K562 (cell line): Measurements from ENCODE around the gene IRF2BP1. TPM values are rescaled to one million over a fixed set of nuclear protein-coding genes. Genes with fewer than 3 reads are reported as not detected.

Source experiments
- AFF1 ChIP-seq, 2 experiments: fragments of 450-650 bp; IDR thresholded peaks; 2 replicates each; pipeline ENCODE4 v1.6.1; 2018; ENCODE audit warnings: mild to moderate bottlenecking in 2 of 2, low read depth in 1 of 2; ENCODE audit not compliant: partially characterized antibody in 2 of 2
- E2F4 ChIP-seq: sonication (generic); formaldehyde crosslinking; IDR thresholded peaks from 2 replicates; pipeline ENCODE4 v1.8.0; 2022; ENCODE audit warnings: mild to moderate bottlenecking, low read depth, missing genetic modification reagents
- ESRRA ChIP-seq: fragments of 450-650 bp; IDR thresholded peaks from 2 replicates; pipeline ENCODE4 v1.6.1; 2014; ENCODE audit warnings: low read depth, mild to moderate bottlenecking, moderate library complexity, borderline replicate concordance
- HNRNPK ChIP-seq: fragments of 200-400 bp; formaldehyde crosslinking; IDR thresholded peaks from one replicate; pipeline ENCODE4 v1.6.1; 2018; ENCODE audit warnings: mild to moderate bottlenecking, low read depth, low read length; ENCODE audit not compliant: poor library complexity, severe bottlenecking
- JUND ChIP-seq, 2 experiments: IDR thresholded peaks; 2 replicates in 1 of 2; 3 replicates in 1 of 2; pipeline ENCODE4 v1.6.1; 2011; ENCODE audit warnings: borderline replicate concordance in 2 of 2, low read depth in 2 of 2, low read length in 2 of 2, improper control_type of control experiment in 1 of 2, missing biosample characterization in 1 of 2, missing genetic modification characterization in 1 of 2, missing genetic modification reagents in 1 of 2
- KLF13 ChIP-seq: fragments of 450-650 bp; IDR thresholded peaks from 2 replicates; pipeline ENCODE4 v1.6.1; 2016; ENCODE audit warnings: missing genetic modification characterization, low read depth, mild to moderate bottlenecking, missing compliant biosample characterization, moderate library complexity, borderline replicate concordance
- NBN ChIP-seq: fragments of 450-650 bp; IDR thresholded peaks from 2 replicates; pipeline ENCODE4 v1.6.1; 2016; ENCODE audit warnings: low read depth, mild to moderate bottlenecking
- TAF7 ChIP-seq: fragments of 450-650 bp; IDR thresholded peaks from 2 replicates; pipeline ENCODE4 v1.6.1; 2016; ENCODE audit warnings: missing genetic modification characterization, missing compliant biosample characterization
- TCFL5 ChIP-seq: fragments of 250-450 bp; sonication (Bioruptor Pico); conservative IDR thresholded peaks from 2 replicates; pipeline ENCODE4 v1.6.1; 2021; ENCODE audit warnings: mild to moderate bottlenecking, moderate library complexity, matching md5 sums
- TOE1 ChIP-seq, 2 experiments: fragments of 450-650 bp in 1 of 2; sonication (generic) in 1 of 2; formaldehyde crosslinking in 1 of 2; IDR thresholded peaks; 2 replicates each; pipeline versions ENCODE4 v1.7.1 to v1.8.0; 2016 to 2022; ENCODE audit warnings: borderline replicate concordance in 2 of 2, mild to moderate bottlenecking in 2 of 2, antibody characterized with exemption in 1 of 2, inconsistent platforms in 1 of 2, low read depth in 1 of 2, missing genetic modification reagents in 1 of 2, moderate library complexity in 1 of 2
- polyA plus RNA-seq, 8 experiments: library from polyadenylated mRNA; depleted of rRNA in 4 of 8; stranded (reverse) in 5 of 8; unstranded in 3 of 8; fragments of >200 nt; fragmentation: Nextera tagmentation in 2 of 8; fragmentation: Illumina TruSeq in 1 of 8; extraction: Ambion mirVana in 2 of 8; extraction: Trizol in 1 of 8; gene quantifications; 2 replicates each; pipeline versions ENCODE4 v1.2.1 to v1.2.3, GENCODE V29; 2011 to 2014; ENCODE audit warnings: inconsistent platforms in 1 of 8, missing spikeins in 1 of 8
- total RNA-seq, 7 experiments: library from RNA; depleted of rRNA in 6 of 7; stranded (reverse); fragments of >200 nt in 6 of 7; fragmentation: Illumina TruSeq in 2 of 7; extraction: Trizol in 2 of 7; gene quantifications; 2 replicates each; pipeline versions ENCODE4 v1.2.1 to v1.2.3, GENCODE V29; 2011 to 2021; ENCODE audit warnings: low replicate concordance in 1 of 7
- TF ChIP-seq, protein P1 (sequence below): fragments of 250-450 bp; sonication (Bioruptor Pico); IDR thresholded peaks from 2 replicates; pipeline ENCODE4 v1.5.0; 2020; ENCODE audit warnings: mild to moderate bottlenecking, borderline replicate concordance
- TF ChIP-seq, protein P2 (sequence below): sonication (generic); formaldehyde crosslinking; IDR thresholded peaks from 2 replicates; pipeline ENCODE4 v1.8.1; 2023; ENCODE audit warnings: mild to moderate bottlenecking, missing genetic modification reagents, moderate library complexity
- TF ChIP-seq, protein P3 (sequence below), 3 experiments: IDR thresholded peaks in 2 of 3; conservative IDR thresholded peaks in 1 of 3; 2 replicates each; pipeline ENCODE4 v1.5.1; 2011 to 2012; ENCODE audit warnings: low read length in 3 of 3, mild to moderate bottlenecking in 3 of 3, control low read depth in 2 of 3, improper control_type of control experiment in 1 of 3, inconsistent platforms in 1 of 3, low read depth in 1 of 3, mixed read lengths in 1 of 3, moderate library complexity in 1 of 3; ENCODE audit not compliant: insufficient read depth in 2 of 3

Gene IRF2BP1
- total and polyA plus RNA-seq, 9 of the 15 experiments (the other 6 are each of a cell fraction or from before 2014, with no cell fraction given), result 0.61 to 35.9 (median 3.5) TPM

DNA sequence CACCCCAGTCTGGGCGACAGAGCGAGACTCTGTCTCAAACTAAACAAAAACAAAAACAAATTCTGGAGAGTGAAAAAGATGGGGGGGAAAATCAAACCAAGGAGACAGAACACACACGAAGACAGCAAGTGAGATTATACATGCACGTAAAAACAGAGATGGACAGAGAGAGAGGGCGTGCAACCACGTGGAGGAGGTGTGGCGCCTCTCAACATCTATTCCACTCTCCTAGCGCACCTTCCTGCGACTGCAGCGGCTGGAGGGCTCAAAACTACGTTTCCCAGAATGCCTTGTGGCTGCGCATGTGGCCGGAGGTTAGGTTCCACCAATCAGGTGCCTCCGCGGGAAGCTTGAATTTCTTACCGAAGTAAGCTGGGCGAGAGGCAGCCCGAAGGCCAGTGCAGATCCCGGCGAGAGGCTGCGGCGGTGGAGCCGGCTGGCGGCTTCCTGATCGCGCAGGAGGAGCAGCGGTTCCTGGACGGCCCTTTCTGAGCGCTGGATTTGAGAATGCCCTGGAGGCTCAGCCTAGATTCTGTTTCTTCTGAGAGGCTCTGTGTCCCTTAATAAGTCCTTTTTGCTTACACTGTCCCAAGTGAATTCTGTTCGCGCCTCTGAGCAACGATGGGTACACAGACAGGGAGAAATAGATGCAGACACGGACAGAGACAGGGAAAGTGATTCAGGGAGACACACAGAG, 41.8 kb upstream of the IRF2BP1 start (continued):
- TF ChIP-seq TOE1 (IDR thresholded peaks at IDR 0.05; ENCODE audit: borderline replicate concordance) (0 out of 2 replicates have a peak, but pooled peaks have one; percentile 9), TOE1 (CRISPR knock-in tag; IDR thresholded peaks at IDR 0.05; ENCODE audit: borderline replicate concordance, low read depth) (no peak), TAF7 (tag) (no peak), ESRRA (peak; percentile 60; the same call in 1 of the 2 replicates), JUND (IDR thresholded peaks at IDR 0.05; ENCODE audit: borderline replicate concordance, low read depth, low read length) (peak; percentile 42; the same call in 1 of the 2 replicates), JUND (tag; IDR thresholded peaks at IDR 0.05; ENCODE audit: borderline replicate concordance, low read depth, low read length) (no peak; the same call in 2 of the 3 replicates), E2F4 (CRISPR knock-in tag) (peak; percentile 100), KLF13 (tag) (0 out of 2 replicates have a peak, but pooled peaks have one; percentile 61), HNRNPK (no peak), TCFL5 (CRISPR knock-in tag) (no peak), NBN (no peak), AFF1 (IDR thresholded peaks at IDR 0.05; ENCODE audit: low read depth in 1 of 2, partially characterized antibody in 2 of 2) (peak in 1 of 2 experiments; percentile 85)
- TF ChIP-seq, protein P1, sequence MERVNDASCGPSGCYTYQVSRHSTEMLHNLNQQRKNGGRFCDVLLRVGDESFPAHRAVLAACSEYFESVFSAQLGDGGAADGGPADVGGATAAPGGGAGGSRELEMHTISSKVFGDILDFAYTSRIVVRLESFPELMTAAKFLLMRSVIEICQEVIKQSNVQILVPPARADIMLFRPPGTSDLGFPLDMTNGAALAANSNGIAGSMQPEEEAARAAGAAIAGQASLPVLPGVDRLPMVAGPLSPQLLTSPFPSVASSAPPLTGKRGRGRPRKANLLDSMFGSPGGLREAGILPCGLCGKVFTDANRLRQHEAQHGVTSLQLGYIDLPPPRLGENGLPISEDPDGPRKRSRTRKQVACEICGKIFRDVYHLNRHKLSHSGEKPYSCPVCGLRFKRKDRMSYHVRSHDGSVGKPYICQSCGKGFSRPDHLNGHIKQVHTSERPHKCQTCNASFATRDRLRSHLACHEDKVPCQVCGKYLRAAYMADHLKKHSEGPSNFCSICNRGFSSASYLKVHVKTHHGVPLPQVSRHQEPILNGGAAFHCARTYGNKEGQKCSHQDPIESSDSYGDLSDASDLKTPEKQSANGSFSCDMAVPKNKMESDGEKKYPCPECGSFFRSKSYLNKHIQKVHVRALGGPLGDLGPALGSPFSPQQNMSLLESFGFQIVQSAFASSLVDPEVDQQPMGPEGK (CRISPR knock-in tag), result no peak
- TF ChIP-seq, protein P2, sequence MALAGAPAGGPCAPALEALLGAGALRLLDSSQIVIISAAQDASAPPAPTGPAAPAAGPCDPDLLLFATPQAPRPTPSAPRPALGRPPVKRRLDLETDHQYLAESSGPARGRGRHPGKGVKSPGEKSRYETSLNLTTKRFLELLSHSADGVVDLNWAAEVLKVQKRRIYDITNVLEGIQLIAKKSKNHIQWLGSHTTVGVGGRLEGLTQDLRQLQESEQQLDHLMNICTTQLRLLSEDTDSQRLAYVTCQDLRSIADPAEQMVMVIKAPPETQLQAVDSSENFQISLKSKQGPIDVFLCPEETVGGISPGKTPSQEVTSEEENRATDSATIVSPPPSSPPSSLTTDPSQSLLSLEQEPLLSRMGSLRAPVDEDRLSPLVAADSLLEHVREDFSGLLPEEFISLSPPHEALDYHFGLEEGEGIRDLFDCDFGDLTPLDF (CRISPR knock-in tag), result peak; percentile 93
- TF ChIP-seq, protein P3, sequence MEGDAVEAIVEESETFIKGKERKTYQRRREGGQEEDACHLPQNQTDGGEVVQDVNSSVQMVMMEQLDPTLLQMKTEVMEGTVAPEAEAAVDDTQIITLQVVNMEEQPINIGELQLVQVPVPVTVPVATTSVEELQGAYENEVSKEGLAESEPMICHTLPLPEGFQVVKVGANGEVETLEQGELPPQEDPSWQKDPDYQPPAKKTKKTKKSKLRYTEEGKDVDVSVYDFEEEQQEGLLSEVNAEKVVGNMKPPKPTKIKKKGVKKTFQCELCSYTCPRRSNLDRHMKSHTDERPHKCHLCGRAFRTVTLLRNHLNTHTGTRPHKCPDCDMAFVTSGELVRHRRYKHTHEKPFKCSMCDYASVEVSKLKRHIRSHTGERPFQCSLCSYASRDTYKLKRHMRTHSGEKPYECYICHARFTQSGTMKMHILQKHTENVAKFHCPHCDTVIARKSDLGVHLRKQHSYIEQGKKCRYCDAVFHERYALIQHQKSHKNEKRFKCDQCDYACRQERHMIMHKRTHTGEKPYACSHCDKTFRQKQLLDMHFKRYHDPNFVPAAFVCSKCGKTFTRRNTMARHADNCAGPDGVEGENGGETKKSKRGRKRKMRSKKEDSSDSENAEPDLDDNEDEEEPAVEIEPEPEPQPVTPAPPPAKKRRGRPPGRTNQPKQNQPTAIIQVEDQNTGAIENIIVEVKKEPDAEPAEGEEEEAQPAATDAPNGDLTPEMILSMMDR (IDR thresholded peaks at IDR 0.05 in 2 of 3, conservative IDR thresholded peaks at IDR 0.05 in 1 of 3; ENCODE audit: insufficient read depth in 2 of 3, low read depth in 1 of 3, low read length in 3 of 3), result peak; percentile 30 to 54 (median 30); a peak in 4 of 6 replicates
